Measurements from ENCODE around the gene ANAPC5. TPM values are rescaled to one million over a fixed set of nuclear protein-coding genes. Genes with fewer than 3 reads are reported as not detected.

ANAPC5 gene
- 100 to 1,000 TPM; 123 to 124 TPM for total RNA-seq

DNA sequence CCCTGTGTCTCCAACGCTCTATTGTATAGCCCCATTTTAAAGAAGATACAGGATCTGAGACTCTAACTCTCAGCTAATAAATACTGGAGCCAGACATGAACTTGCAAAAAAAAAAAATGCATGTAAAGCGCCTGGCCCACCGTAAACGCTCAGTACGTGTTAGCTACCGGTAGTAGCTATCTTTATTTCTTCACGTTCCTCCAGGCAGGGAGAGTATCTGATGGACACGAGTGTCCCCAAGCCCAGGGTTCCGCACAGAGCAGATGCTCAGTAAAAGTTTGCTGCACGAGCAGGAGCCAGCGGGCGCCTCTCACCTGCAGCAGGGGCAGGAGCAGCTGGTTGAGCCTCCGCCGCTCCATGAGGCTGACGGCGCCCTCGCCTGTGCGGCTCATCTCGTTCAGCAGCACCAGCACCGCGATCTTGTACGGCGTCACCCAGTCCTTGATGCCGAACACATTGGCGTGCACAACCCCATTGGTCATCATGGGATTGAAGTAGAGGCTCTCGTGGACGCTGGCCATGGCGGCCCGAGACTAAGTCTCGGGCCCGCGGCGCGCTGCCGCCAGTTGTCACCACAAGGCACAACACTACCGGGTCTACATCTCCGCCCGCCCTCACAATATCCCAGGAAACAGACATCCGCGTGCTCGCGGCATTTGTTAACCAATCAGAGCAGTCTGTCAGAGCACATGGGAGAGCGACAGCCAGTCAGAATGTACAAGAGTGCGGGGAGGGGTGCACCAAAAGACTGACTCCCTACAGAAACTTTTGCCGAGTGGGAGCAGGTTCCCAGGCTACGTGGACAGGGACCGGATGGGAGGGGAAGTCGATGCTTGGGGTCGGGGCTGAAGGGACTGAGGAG is at the start of gene ANAPC5:
Gene ANAPC5 (minus strand): TSS at position 592 of the 862 bp plus-strand sequence. CDS start 71 bp downstream, at position 521.

DNA sequence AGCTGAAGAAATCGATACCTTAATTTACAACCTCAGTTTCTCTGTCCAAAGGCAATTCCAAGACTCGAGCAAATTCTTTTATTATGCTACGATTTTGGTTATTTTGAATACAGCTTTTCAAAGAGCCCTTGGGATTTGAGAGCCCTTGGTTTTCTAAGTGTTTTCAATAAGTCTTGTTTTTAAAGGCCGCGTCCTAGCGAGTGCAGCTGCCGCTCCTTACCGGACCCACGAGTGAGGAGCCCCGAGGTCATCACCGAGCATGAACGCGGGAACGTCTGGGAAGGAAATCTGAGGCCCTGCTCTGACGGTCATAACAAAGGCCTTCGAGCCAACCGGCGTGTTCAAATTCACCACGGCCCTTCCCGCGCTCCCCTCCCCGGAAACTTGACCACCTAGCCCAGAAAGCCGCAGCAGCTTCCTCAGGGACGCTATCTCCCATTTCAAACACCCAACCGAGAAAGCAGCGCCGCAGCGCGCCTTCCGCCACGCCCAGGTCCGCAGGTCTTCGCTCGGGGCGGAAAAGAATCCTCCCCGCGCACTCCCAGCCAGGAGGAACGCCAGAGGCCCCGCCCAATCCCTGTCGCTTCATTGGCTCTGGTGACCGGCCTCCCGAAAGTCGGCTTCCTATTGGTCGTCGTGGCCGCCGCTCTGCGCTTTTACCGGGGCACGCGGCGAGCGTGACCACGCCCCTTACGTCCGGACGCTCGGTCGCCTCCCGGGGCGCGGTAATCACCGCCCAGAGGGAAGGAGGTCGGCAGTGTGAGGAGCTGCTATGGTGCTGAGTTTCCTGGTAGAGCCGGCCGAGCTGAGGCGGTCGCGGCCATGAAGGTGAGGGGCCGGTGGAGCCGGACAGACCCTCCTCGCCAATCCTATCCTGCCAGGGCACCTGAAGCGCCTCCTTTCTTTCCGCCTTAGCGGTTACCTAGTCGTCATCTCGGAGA is 47.5 kb upstream of the ANAPC5 start, which contains the start of gene RNF34:
Gene RNF34 (plus strand): TSS at position 728 of the 941 bp plus-strand sequence. CDS start 95 bp downstream, at position 823.

GRCh38 chr12:121296618-121297434 is 55.4 kb downstream of the ANAPC5 start, which contains the start of gene CAMKK2:
Gene CAMKK2, minus strand, starts transcription at chr12:121296709. Its CDS starts 22,183 bp downstream, at chr12:121274526.

Other genes starting within 250 kb of the ANAPC5 start
- gene P2RX7, start 219.5 kb downstream of the ANAPC5 start, total RNA-seq: 10 to 100 TPM; 50.0 to 52.1 TPM
- 10 to 100 TPM; 65.0 to 72.8 TPM for gene P2RX4, start 142.3 kb downstream of the ANAPC5 start, total RNA-seq
- 10 to 100 TPM; 27.9 to 29.8 TPM for gene CAMKK2, start 55.7 kb downstream of the ANAPC5 start, total RNA-seq
- 10 to 100 TPM; 76.8 to 85.7 TPM for gene RNF34, start 47.7 kb upstream of the ANAPC5 start, total RNA-seq
- gene KDM2B, start 228.6 kb upstream of the ANAPC5 start, total RNA-seq: 10 to 100 TPM; 75.5 to 82.2 TPM

All from activated naive CD4-positive, alpha-beta T cell treated with anti-CD3 and anti-CD28 coated beads, Interleukin-2, amount 10 ng/mL, durations not matched to agents 5 hours and 36 hours (primary cell).